Stimulated activated CD8-positive, alpha-beta memory T cell treated with anti-CD3 and anti-CD28 coated beads, Interleukin-12 subunit alpha, Interleukin-12 subunit beta, amount 100 ng/mL, for 24 hours (primary cell): ENCODE data around the gene ACTBL2.

Experiments used
- DNase-seq: peaks from one replicate; pipeline ENCODE4 v3.0.0-alpha.2; 2020; ENCODE audit errors: extremely low read depth

ACTBL2 gene

DNA sequence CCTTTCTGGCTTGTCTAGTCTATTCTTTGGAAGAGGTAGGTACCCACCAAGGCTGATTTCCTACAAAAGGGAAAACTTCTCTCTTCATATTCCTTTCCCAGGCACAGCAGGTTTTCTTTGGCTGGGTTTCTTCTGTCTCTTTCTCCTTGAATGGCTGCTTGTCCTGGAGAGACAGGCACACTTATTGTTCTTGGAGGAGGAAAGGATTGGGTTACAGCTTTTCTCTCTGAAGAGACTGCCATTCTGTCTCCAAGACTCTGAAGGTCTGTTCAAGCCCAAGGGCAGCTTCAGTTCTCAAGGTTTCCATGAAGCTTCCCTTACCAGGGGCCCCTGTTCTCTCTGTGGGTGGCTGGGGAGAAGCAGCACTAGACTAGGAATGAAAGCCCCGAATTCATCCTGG, 33.9 kb downstream of the ACTBL2 start:
- DNase-seq: no peak

DNA sequence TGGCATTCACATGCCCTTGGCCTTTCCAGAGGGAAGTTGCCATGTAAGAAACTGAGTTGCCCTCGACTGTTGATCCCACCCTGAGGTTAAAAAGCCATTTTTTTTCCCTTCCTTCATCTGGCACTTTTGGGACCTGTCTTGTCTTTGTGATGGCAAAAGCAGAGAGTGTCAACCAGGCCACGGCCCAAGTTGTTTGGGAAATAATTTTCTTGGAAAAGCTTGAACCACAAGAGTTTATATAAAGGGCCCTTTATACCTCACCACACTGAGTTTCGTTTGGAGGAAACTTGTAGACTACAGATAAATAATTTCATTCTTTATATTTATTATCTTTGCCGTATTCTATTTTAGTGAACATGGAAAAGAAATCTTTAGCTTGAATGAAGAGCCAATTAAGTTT, 34.3 kb downstream of the ACTBL2 start:
- DNase-seq: no peak

DNA sequence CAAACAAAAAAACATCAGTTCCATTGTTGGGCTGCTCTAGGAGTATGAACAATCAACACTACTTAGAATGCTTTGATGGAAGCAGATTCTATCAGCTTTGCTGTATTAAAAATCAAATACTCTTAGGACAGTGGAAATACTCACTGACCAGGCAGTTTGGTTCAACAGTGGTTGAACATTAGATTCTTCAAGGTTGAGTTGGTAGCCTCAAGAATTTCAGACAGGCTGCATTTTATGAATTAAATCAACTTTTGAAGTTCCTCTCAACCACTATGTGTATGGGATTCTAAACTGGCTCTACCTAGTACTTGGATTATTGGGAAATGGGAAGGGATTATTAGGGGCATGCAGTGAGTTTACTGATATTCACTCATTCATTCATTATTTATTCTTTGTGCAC, 35.0 kb downstream of the ACTBL2 start:
- no peak for DNase-seq

DNA sequence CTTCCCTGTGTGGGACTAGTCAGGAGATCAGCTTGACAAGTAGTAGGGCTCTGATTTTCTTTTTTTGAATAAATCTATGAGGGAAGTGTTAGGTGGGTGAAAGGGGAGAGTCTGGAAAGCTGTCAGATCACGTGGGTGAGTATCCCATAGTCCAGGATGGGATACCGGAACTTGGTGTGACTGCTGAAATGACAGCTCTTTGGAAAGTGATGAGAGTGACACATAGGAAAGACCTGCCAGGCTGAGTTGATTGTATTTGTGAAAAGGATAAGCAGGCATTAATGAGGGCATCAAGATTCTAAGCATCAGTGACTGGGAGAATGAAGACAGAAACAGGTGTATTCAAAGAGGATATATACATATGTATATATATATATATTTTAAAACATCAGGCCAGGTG, 35.6 kb downstream of the ACTBL2 start:
- DNase-seq: no peak

DNA sequence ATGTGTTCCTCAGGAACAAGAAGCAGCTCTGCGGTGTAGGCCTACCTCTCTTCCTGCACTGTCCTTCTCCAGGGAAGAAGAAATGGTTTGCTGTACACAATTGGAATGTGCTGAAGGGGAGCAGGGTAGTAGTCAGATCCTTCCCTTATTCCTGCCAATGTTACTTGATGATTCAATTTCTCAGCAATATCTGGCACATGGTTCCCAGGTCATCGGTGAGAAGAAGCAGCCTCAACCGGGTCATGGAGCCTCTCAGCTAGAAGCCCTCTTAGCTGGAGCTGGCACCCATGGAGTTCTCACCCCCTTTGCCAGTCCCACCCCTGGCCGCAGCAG, 36.9 kb downstream of the ACTBL2 start:
- DNase-seq: no peak

DNA sequence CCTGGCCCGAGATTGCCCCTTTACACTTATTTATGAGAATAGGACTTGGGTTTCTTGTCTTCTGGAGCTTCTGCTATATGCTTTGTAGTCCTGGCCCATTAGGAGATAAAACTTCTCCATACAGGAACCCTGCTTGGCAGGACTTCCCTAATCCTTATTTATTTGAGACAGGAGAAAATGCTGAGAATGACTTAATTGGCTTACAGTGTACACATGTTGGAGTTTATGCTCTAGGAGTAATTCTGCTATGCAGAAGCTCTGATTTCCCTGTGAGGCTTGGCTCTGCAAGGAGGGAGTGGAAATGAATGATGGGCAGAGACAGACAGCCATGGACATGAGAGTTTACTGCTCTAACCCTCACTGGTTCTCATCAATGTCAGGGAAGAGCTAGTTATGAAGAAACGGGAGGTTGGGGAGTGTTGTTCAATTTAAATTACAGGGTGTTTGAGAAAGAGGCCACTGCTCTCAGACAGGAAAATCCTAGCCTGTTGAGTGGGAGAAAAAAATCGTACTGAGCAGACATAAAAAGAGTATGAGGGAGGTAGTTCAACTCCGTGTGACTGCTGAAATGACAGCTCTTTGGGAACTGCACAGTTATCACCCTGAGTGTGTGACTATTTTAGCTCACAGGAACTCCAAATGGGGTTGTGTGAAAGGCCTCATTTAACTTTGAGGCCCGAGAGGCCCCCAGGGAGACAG, 37.5 kb downstream of the ACTBL2 start:
- no peak for DNase-seq

DNA sequence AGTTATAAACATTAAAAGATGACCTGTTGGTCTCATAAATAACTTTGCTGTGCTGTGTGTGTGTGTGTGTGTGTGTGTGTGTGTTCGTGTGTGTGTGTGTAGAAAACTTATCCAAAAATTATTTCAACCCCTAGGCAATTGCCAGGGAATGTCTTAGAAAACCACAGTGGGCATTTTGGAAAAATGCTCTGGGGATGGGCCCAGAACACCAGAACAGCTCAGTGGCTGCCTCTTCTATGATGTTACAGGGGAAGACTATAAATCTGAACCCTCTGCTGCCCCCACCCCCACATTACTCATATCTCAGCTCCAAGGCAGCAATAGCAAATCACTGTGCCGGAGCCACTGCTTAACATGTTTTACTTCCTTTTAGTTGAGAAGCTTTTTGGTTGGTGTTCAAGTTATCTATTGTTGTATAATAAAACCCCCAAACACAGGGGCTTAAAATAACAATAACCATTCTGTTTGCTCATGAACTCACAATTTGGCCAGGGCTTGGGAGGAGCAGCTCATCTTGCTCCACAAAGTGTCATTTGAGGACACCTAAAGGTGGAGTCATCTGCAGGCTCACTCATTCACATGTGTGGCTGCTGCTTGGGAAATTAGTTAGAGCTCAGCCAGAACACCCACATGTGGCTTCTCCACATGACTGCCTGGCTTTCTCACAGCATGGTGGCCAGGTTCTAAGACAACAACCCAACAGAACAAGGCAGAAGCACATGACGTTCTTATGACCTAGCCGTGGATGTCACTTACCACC, 40.4 kb downstream of the ACTBL2 start:
- DNase-seq: no peak

DNA sequence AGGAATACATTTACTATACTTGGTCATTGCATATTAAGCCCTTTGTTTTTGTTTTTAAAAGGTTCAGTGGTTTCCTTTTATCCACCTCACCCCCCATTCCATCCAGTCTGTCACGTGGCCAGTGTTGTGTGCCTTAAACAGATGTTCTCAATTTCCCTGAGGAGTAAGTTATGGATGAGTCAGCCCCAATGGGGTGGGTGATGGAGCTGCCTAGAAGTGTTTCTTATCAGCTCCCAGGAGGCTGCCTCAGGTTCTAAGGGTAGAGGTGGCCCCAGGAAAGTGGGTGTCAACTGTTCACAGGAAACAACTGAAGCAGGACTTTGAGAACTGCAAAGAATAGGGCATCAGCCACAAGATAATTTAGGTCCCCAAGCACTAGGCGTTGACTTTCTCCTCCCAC, 41.1 kb downstream of the ACTBL2 start:
- no peak for DNase-seq

DNA sequence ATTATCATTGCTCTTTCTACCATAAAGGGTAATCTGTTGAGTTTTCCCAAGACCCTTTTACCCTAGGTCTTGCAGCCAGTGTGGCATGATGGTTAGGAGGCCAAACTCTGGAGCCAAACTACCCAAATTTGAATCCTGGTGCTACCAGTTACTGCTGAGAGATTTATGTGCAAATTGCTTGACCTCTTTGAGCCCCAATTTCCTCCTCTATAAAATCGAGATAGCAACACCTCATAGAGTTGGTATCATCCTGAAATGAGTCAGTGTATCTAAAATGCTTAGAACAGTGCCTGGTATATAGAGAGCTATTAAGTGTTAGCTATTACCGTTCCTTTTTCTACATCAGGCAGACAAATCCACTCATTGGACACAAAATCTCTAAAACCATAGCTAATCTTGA, 43.0 kb downstream of the ACTBL2 start:
- no peak for DNase-seq

DNA sequence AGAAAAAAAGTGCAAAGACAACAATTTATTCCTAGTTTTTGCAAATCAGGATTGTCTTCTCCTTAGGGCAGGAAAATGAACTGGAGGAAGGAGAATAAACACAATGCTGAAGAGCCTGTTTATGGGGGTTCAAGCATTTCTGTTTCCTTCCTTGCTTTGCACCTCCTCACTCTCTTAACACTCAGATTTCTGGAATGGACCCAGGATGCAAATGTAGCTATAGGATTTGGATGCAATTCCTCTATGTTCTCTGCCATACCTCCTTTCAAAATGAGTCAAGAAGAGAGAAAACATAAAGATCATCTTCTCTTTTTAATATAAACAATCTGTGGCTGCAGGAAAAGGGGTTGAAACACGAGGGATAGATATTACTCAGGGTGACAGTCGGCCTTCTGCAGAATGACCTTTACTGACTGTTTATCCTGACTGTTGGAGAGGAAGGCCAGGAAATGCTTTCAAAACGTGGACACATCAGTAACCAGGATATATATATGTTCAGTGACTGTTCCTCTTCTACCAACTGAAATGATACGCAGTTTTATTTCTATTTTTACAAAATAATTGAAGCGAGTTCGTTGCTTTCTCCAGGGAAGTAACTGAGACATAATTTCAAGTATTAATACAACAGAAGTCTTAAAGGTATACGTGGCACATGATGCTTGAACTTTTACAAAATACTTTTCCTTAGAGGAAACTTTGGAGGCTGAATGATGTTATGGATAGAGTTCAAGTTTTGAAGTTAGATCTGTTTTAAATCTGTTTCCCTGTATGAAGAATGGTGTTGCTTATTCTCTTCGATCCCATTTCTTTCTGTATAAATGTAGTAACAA, 44.4 kb downstream of the ACTBL2 start:
- DNase-seq: no peak

DNA sequence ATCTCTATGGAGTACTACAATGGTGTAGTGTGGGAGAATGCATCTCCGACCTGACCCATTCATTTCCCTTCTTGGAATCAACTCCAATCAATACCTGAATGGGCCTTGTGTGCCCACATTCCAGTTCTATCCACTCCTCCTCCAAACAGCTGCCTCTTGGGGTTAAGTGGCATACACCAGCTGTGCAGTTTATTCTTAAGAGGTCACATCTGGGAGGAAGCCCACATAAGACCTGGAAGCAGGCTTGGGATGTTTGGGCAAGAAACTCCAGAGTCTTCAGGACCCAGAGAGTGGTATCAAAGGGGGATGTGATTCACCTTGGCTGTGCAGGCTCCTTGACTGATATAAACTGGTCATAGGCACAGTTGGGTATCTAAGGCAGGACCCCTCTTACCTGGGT, 46.0 kb downstream of the ACTBL2 start:
- no peak for DNase-seq

DNA sequence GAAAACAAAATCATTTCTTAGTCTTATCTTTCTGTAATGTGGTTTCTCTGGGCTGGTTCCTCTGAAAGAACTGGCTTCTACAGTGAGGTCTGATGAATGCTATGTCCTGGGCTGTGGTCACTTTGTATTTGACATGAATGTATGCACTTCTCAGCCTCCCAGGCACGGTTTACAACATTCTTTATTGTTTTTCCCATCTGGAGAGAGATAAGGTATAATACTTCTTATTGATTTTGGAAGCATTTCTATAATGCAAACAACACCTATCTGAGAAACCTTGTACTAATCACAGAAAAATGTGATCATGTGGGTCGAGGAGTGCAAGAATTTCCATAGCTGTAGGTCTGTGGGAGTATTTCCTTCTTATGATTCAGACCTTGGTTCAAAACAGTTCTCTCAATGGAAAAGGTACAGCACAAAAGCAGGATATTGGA, 46.9 kb downstream of the ACTBL2 start:
- no peak for DNase-seq

DNA sequence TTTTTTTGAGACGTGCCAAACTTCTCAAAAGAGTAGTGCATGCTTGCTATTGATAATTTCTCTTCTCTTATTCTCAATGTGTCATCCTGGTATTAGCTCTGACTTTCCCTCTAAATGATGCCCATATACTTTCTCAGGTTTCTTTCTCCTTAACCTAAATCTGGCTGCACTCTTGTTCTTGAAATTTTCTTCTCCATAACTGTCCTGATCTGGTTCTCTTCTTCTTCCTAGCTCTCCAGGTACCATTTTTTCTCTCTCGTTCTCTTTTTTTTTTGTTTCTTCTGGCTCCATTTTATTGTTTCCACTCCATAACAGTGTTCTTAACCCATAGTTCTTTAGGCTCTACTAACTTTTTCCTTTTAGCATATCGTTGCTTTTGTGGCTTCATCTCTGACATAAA, 47.9 kb downstream of the ACTBL2 start:
- DNase-seq: no peak

DNA sequence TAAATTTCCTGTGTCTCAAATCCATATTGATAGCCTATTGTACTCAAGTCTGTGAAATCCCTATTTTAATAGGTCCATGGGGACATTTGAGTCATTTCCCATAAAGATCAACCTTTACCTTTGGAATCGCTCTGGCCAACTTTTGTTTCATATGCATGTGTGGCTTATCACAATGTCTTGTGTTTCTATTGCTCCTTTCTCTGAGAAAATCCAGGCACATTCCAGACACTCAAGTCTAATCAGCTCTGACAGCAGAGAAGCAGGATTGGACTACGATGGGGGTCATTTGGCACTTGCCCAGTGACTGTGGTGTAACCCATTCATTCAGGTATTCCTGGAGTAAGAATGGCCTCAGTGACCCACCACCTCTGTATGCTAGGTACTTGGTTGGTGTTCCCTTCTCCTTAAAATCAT, 48.4 kb downstream of the ACTBL2 start:
- no peak for DNase-seq

DNA sequence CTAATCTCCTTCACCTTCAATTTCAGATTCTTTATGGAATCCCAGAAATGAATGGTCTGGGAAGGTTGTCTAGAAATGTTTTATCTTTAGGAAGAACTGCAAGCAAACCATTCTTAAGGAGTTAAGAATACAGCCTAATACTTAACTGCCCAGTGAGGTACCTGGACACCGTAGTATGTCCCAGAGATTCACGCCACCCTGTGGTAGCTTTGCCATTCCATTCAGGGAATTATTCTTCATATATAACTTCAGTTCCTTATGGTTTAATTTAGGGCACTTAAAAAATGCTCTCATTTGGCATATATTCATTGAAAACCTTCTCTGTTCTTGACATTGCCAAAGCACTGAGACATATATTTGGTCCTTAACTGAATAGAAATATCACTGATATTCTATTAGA, 49.7 kb downstream of the ACTBL2 start:
- DNase-seq: no peak

DNA sequence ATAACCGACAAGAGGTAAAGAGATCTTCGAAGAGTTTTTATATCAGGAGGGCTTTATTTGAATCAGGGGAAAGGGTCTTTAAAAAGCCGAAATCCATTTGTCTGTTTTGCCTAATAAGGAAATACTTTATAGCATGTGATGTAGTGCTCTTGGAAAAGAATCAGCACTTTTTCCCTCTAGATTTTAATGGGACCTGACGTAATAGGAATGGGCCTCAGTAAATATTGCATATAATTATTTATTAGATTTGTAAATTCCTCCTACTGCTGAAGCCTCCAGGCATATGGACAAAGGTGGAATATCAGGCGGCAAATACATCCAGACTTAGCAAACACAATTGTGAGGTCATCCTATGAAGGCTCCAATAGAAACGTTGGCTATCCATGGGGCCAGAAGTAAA, 50.9 kb downstream of the ACTBL2 start:
- no peak for DNase-seq
